Stimulated activated naive CD4-positive, alpha-beta T cell treated with Interleukin-2 at 50 U/mL for 16 hours (primary cell): ENCODE measurements around the gene CYP2J2.
"Not testable (repeated sequence)": the region's sequence is repeated elsewhere in the genome, so short reads cannot be mapped to it uniquely, and the experiment has no call there.

ENCODE experiments used
- DNase-seq: peaks from one replicate; lab custom pipeline; 2025; lab: John Stamatoyannopoulos, UW

CYP2J2 gene

GRCh38 chr1:59926381-59927123 is at the start of gene CYP2J2:
Gene CYP2J2, minus strand, starts transcription at chr1:59926773. Its CDS starts 27 bp downstream, at chr1:59926746.
- DNase-seq = peak; percentile 13

GRCh38 chr1:59973719-59974118 is 47.1 kb upstream of the CYP2J2 start:
- no peak for DNase-seq

GRCh38 chr1:59972216-59972927 is 45.8 kb upstream of the CYP2J2 start:
- DNase-seq = no peak

DNA sequence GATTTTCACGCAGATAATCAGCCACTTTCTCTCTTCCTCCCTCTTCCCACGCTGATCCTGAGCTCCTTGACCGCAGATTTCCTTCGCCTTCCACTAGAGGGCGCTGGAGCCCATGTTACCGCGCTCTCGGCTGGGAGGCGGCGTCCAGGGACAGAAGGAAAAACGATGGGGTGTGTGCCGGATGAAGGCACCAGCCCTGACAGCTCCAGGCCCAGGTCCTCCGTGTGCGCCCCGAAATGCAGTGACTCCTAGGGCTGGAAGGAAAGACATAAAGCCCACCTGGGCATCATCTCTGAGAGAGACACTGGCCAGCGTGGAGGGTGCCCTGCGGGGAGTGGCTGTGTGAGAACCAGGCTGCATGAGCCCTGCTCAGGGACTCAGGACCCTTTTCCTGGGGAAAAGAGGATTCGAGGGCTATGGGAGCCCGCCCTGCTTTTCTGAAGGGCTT is 44.9 kb upstream of the CYP2J2 start:
- DNase-seq = peak; percentile 8

- DNase-seq = not testable (repeated sequence)
Measured at GRCh38 chr1:59969542-59970175, 43.1 kb upstream of the CYP2J2 start.

DNA sequence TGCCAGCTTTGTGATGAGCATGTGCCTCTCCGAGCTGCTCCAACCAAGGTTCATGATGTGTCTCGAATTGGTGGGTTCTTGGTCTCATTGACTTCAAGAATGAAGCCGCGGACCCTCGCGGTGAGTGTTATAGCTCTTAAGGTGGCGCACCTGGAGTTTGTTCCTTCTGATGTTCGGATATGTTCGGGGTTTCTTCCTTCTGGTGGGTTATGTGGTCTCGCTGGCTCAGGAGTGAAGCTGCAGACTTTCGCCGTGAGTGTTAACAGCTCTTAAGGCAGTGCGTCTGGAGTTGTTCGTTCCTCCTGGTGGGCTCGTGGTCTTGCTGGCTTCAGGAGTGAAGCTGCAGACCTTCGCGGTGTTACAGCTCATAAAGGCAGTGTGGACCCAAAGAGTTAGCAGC is 42.2 kb upstream of the CYP2J2 start:
- DNase-seq = not testable (repeated sequence)

DNA sequence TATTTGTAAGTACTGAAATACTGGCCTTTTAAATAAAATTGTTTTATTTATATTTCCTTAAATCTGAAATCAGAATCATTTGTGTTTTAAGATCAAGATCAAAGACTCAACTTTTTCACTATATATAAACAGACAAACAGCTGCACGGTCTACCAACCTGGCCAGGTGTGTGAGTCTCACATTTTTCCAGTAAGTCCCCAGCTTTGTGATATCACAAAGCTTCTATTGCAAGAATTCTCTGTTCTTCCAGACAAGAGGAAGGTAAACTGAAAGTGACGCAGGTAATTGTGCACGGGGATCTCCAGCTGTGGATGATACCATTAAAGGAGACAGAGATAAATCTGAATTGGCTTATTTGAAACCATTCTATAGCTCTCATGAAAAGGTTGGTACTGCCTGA is 41.2 kb upstream of the CYP2J2 start:
- DNase-seq = no peak

- DNase-seq = no peak
Measured at GRCh38 chr1:59967141-59967697, 40.6 kb upstream of the CYP2J2 start.

DNA sequence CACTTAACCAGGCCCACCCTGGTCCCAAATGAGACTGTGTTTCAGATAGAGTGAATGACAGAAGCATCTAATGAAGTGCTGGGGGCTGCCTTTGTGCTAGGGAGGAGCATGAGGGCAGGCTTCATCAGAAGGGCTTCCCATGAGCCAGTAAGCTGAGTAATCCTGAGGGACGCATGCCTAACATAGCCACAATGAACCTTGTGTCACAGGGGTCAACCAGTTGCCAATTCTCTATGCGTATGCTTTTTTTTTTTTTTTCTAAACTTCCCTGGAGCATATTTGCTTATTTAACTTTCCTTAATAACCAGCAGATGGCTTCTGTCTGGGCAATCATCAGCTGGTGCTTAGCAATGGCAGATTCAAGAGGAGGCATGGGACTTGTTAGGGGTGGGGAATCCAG is 25.5 kb upstream of the CYP2J2 start:
- DNase-seq = no peak

DNA sequence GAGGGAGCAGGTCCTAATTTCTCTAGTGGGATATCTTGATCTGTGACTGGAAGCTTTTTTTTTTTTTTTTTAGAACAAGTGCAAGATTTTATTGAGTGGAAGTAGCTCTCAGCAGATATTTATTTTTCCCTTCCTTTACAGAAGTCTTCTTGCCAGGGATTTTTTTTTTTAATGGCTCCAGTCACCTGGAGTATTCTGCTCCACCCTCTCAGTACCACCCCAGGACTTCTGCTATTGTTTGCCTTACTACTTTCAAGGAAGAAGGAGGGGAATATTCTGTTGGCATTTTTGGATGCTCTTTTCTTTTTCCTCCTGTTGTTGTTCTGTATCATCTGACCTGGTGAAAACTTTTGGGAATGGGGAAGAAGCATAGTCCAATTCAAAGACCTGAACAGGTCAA is 23.1 kb upstream of the CYP2J2 start:
- no peak for DNase-seq

GRCh38 chr1:59948990-59949389 is 22.4 kb upstream of the CYP2J2 start:
- DNase-seq = no peak

GRCh38 chr1:59947047-59947938 is 20.7 kb upstream of the CYP2J2 start:
- peak; percentile 19 for DNase-seq

DNA sequence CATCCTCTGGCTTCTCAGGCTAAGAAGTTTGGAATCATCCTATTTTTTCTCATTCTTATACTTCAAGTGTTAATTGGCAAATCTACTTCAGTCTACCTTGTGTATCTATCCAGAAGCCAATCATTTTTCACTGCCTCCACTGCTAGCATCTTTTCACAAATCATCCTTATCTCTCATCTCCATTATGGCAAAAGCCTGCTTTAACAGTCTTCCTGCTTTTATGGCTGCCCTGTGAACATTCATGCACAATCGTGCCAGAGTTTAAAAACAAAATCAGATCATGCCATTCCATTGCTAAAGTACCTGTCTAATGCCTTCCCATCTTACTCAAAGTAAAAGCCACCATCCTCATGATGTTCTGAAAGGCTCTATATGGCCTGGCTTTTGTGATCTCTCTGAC is 19.2 kb upstream of the CYP2J2 start:
- no peak for DNase-seq

DNA sequence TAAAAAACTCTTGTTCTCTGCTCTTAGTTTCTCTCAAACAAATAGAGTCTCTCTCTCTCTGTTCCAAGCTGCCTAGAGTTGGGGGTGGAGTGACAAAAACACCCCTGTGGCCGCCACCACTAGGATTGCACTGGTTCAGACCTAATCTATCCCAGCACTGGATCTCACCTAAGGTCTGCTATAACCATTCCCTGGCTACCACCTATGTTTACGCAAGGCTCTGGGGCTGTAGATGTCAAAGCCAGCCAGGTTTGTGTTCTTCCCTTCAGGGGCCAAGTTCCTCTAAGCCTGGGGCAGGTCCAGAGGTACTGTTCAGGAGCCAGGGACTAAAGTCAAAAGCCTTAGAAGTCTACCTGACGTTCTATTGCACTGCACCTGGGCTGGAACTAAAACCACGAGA is 12.8 kb upstream of the CYP2J2 start:
- no peak for DNase-seq

DNA sequence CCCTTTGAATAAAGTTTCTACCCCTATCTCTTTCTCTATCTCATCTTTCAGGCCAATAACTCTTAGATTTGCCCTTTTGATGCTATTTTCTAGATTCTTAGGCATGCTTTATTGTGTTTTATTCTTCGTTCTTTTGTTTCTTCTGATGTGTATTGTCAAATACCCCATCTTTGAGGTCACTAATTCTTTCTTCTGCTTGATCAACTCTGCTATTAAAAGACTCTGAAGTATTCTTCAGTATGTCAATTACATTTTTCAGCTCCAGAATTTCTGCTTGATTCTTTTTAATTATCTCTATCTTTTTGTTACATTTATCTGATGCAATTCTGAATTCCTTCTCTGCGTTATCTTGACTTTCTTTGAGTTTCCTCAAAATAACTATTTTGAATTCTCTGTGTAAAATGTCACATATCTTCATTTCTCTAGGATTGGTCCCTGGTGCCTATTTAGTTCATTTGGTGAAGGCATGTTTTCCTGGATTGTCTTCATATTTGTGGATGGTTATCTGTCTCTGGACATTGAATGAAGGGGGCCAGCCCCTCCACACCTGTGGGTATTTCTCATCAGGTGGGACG is 11.2 kb upstream of the CYP2J2 start:
- DNase-seq = no peak

DNA sequence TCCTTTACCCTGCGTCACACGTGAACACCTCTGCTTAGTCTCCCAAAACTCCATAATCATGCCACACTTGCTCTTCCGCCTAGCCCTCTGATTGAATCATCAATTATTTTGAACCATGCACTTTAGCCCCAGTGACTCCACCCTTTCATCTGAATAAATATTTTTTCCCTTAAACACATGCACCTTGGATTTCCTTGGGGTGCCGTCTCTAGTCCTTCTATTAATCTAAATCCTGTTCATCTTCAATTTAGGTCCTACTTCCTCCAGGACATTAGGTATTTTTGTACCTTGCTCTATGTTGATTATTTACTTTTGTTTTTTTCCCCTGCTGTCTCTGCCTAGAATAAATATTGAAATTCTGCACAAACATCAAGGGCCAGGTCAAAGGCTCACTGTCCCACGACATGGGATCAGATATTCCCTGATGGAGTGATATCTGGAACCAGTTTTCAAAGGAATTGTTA is 9.8 kb upstream of the CYP2J2 start:
- DNase-seq = no peak

- DNase-seq = no peak
Measured at GRCh38 chr1:59928996-59929395, 2.4 kb upstream of the CYP2J2 start.

- no peak for DNase-seq
Measured at GRCh38 chr1:59927213-59927612, 640 bp upstream of the CYP2J2 start.

GRCh38 chr1:59924653-59925052 is 1.9 kb downstream of the CYP2J2 start:
- no peak for DNase-seq

DNA sequence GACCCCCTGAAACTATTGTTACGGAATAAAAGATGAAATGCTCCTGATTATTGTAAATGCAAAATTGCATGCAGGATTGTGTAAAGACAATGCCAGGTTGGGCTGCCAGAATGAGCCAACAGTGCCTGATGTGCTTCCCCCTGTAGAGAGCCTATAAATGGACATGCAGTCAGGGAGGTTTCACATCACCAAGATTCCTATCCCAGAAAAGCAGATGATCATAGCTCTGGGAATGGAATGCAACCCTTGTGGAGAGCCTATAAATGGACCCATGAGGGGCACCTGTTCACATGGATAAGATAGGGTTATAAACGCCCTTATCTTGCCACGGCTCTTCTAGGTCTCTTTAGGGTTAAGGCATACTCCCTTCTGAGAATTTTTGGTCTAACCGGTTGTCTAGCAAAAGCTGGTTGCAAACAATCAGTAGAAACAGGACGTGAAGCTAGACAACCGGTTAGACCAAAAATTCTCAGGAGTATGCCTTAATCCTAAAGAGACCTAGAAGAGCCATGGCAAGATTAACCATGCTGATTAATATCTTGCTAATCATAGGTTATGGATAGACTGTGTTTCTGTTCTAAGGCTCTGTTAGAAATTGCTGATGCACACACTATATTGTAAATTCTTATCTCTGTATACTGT is 5.2 kb downstream of the CYP2J2 start:
- not testable (repeated sequence) for DNase-seq

GRCh38 chr1:59919746-59920145 is 6.8 kb downstream of the CYP2J2 start:
- DNase-seq = no peak
